Fibroblast of lung (primary cell): Measurements from ENCODE around the gene FOLR2. TPM values are rescaled to one million over a fixed set of nuclear protein-coding genes. Genes with fewer than 3 reads are reported as not detected.

ENCODE experiments used
- DNase-seq, 2 donors: peaks; one replicate each; pipeline versions ENCODE4 v3.0.0 to v3.0.0-alpha.2; 2010; ENCODE audit warnings: low read depth in 2 of 2
- H2AFZ ChIP-seq: 2 replicates; pipeline ENCODE4 v1.5.1; 2012; ENCODE audit warnings: low read length, control low read depth, inconsistent platforms
- H3K27ac ChIP-seq: 2 replicates; pipeline ENCODE4 v1.5.1; 2011; ENCODE audit warnings: low read length, control low read depth; ENCODE audit not compliant: insufficient read depth
- H3K27me3 ChIP-seq: 2 replicates; pipeline ENCODE4 v1.5.1; 2011; ENCODE audit warnings: mild to moderate bottlenecking, low read length; ENCODE audit not compliant: control insufficient read depth, insufficient read depth
- H3K36me3 ChIP-seq: 2 replicates; pipeline ENCODE4 v1.5.1; 2011; ENCODE audit warnings: low read length; ENCODE audit not compliant: control insufficient read depth, insufficient read depth
- H3K4me1 ChIP-seq: 2 replicates; pipeline ENCODE4 v1.5.1; 2011; ENCODE audit warnings: low read length; ENCODE audit not compliant: control insufficient read depth, insufficient read depth; ENCODE audit errors: extremely low read depth
- H3K4me2 ChIP-seq: 2 replicates; pipeline ENCODE4 v1.5.1; 2011; ENCODE audit warnings: low read length, control low read depth; ENCODE audit not compliant: insufficient read depth; ENCODE audit errors: extremely low read depth
- H3K4me3 ChIP-seq, 4 experiments: fragments of 200-600 bp in 1 of 4; sonication (generic) in 1 of 4; replicated peaks in 1 of 4; 2 replicates each; pipeline ENCODE4 v1.5.1; 2011 to 2016; ENCODE audit warnings: low read length in 4 of 4, low read depth in 3 of 4, mild to moderate bottlenecking in 3 of 4, control low read depth in 2 of 4, inconsistent platforms in 1 of 4, mixed read lengths in 1 of 4; ENCODE audit not compliant: insufficient read depth in 1 of 4; ENCODE audit errors: control extremely low read depth in 1 of 4
- H3K79me2 ChIP-seq: 2 replicates; pipeline ENCODE4 v1.5.1; 2012; ENCODE audit warnings: mild to moderate bottlenecking, low read length, inconsistent platforms; ENCODE audit not compliant: control insufficient read depth, insufficient read depth
- H3K9ac ChIP-seq: 2 replicates; pipeline ENCODE4 v1.5.1; 2011; ENCODE audit warnings: mild to moderate bottlenecking, low read length, control low read depth; ENCODE audit not compliant: insufficient read depth
- H3K9me3 ChIP-seq: 2 replicates; pipeline ENCODE4 v1.5.1; 2012; ENCODE audit warnings: low read depth, low read length; ENCODE audit not compliant: control insufficient read depth, insufficient read depth
- H4K20me1 ChIP-seq: 2 replicates; pipeline ENCODE4 v1.5.1; 2011; ENCODE audit warnings: low read length; ENCODE audit not compliant: control insufficient read depth, insufficient read depth; ENCODE audit errors: extremely low read depth
- EZH2 ChIP-seq: IDR thresholded peaks from 2 replicates; pipeline ENCODE4 v1.5.1; 2012; ENCODE audit warnings: low read length, control low read depth, mild to moderate bottlenecking; ENCODE audit errors: missing control alignments
- polyA plus RNA-seq, 2 donors: library from polyadenylated mRNA; depleted of rRNA in 1 of 2; stranded (reverse) in 1 of 2; unstranded in 1 of 2; fragments of >200 nt; gene quantifications; 2 replicates each; pipeline ENCODE4 v1.2.1, GENCODE V29; 2011 to 2012; ENCODE audit warnings: missing spikeins in 1 of 2
- total RNA-seq: library from RNA; depleted of rRNA; stranded (reverse); fragments of >200 nt; gene quantifications from 2 replicates; pipeline ENCODE4 v1.2.1, GENCODE V29; 2014
- TF ChIP-seq, protein P1 (sequence below), 2 donors: IDR thresholded peaks in 1 of 2; conservative IDR thresholded peaks in 1 of 2; 1 replicate in 1 of 2; 2 replicates in 1 of 2; pipeline ENCODE4 v1.5.1; 2011 to 2012; ENCODE audit warnings: low read length in 2 of 2, control low read depth in 1 of 2, inconsistent platforms in 1 of 2, low read depth in 1 of 2, mild to moderate bottlenecking in 1 of 2

The FOLR2 gene
- total and polyA plus RNA-seq, 2 donors (not counting 1 experiment from before 2014, with no cell fraction given): not detected

DNA sequence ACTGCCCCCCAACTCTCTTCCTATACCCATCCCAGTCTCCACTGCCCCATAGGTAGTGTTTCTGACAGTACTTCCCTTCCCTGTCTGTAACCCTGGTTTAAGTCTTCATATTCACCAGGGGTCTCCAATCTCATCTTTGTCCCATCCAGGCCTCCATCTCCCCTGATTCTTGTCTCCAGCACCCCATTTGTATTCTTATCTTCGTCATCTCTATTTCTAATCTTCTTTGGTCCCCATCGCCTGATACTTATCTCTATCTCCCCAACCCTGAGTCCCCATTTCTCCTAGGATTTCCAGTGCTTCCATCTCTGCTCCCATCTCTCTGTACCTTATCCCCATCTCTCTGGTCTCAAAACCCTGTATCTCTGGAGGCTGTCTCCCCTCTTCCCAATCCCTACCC, 25.5 kb downstream of the FOLR2 start:
- no peaks in the 10 kb centered on the region for H3K9me3 ChIP-seq
- no peak overlapping the region for H3K4me2 ChIP-seq
- peaks cover 53% of the 10 kb centered on the region for H3K27me3 ChIP-seq
- no peak overlapping the region for H3K4me3 ChIP-seq
- no peak overlapping the region for H2AFZ ChIP-seq
- no peak for DNase-seq
- H3K79me2 ChIP-seq: no peaks in the 10 kb centered on the region
- peaks cover 3% of the 10 kb centered on the region for H3K4me1 ChIP-seq
- TF ChIP-seq, protein P1, sequence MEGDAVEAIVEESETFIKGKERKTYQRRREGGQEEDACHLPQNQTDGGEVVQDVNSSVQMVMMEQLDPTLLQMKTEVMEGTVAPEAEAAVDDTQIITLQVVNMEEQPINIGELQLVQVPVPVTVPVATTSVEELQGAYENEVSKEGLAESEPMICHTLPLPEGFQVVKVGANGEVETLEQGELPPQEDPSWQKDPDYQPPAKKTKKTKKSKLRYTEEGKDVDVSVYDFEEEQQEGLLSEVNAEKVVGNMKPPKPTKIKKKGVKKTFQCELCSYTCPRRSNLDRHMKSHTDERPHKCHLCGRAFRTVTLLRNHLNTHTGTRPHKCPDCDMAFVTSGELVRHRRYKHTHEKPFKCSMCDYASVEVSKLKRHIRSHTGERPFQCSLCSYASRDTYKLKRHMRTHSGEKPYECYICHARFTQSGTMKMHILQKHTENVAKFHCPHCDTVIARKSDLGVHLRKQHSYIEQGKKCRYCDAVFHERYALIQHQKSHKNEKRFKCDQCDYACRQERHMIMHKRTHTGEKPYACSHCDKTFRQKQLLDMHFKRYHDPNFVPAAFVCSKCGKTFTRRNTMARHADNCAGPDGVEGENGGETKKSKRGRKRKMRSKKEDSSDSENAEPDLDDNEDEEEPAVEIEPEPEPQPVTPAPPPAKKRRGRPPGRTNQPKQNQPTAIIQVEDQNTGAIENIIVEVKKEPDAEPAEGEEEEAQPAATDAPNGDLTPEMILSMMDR (conservative IDR thresholded peaks at IDR 0.05 in 1 of 2, IDR thresholded peaks at IDR 0.05 in 1 of 2; ENCODE audit: low read depth in 1 of 2, low read length in 2 of 2): no peak
- peaks cover 11% of the 10 kb centered on the region for H3K36me3 ChIP-seq
- no peak overlapping the region for H3K27ac ChIP-seq
- no peak overlapping the region for H3K9ac ChIP-seq
- H4K20me1 ChIP-seq: peaks cover 2% of the 10 kb centered on the region

DNA sequence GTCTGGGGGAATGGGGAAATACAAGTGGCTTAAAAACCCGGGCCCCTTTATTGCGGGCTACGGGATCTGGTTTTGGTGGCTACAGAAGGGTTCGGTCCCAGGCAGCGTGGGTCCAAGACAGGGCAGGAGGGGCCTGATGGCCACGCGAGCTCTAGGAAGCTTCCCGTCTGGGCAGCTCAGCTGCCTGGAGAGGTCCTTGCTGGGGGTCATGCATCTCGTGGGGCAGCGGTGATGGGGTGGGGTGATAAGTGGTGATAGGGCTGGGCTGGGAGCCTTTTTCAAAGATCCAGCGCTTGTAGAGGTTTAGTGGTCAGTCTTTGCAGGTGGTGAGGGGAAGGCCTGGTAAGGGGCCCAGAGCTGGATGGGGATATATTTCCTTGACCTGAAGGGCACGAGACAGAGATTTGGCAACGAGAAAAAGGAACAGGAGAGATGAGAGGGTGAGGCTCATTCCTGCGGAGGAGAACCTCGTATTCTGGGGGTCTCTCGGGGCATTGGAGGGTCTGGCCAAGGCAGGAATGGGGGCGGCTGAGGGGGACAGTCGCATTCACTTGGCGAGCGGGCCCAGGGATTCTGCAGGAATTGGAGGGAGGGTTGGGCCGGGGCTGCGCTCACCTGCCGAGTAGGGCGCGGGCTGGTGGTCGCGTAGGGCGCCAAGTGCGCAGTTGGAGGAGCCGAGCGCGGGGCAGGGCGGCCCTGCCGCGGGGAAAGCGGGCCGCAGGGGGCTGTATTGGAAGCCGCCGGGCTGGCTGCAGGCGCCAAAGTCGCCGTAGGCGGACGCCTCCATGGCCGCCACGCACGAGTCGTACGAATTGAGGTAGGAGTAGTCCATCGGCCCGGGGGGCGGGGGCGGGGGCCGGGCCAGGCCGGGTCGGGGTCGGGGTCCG, 26.8 kb downstream of the FOLR2 start:
- Histone ChIP-seq H2AFZ (no peak overlapping the region), H3K4me3 (no peak overlapping the region), H3K36me3 (peaks cover under 1% of the 10 kb centered on the region), H3K27me3 (peaks cover 63% of the 10 kb centered on the region), H3K4me1 (peaks cover 3% of the 10 kb centered on the region), H3K27ac (no peak overlapping the region), H3K9ac (no peak overlapping the region), H3K9me3 (no peaks in the 10 kb centered on the region), H3K4me2 (no peak overlapping the region), H4K20me1 (no peaks in the 10 kb centered on the region), H3K79me2 (no peaks in the 10 kb centered on the region)
- DNase-seq: no peak
- TF ChIP-seq EZH2: peak; percentile 60
- TF ChIP-seq, protein P1 (conservative IDR thresholded peaks at IDR 0.05 in 1 of 2, IDR thresholded peaks at IDR 0.05 in 1 of 2; ENCODE audit: low read depth in 1 of 2, low read length in 2 of 2): no peak

DNA sequence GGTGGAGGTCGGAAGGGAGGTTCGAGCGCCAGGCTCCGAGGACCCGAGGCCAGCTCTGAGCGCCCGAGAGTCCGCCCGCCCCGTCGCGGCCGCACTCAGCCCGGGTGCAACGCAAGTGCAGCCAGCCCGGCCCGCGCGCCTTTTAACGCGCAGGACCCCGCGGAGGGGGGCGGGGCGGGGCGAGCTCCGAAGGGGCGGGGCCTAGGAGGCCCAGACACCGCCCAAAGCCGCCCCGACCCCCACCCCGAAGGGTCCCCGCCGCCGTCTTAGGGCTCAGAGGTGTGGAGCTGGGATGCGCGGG, 27.4 kb downstream of the FOLR2 start, which contains the start of gene PHOX2A:
Gene PHOX2A, minus strand, starts transcription at position 117 of the 301 bp plus-strand sequence. CDS start 172 bp downstream, outside the sequence.
- no peak for DNase-seq
- Histone ChIP-seq H3K36me3 (no peaks in the 10 kb centered on the region), H3K4me2 (no peak within 1 kb of the TSS), H3K9ac (no peak within 1 kb of the TSS), H3K9me3 (no peaks in the 10 kb centered on the region), H2AFZ (no peak within 1 kb of the TSS), H3K4me3 (no peak within 1 kb of the TSS), H4K20me1 (no peaks in the 10 kb centered on the region), H3K4me1 (peaks cover 3% of the 10 kb centered on the region), H3K27me3 (peaks cover 66% of the 10 kb centered on the region), H3K27ac (no peak within 1 kb of the TSS), H3K79me2 (no peaks in the 10 kb centered on the region)
- TF ChIP-seq, protein P1 (conservative IDR thresholded peaks at IDR 0.05 in 1 of 2, IDR thresholded peaks at IDR 0.05 in 1 of 2; ENCODE audit: low read depth in 1 of 2, low read length in 2 of 2): no peak
- TF ChIP-seq EZH2: no peak
